Measurements from ENCODE around the gene TMEM187.

- no peak for TF ChIP-seq CTCF (IDR thresholded peaks at IDR 0.05)
- no peak for TF ChIP-seq POLR2A (IDR thresholded peaks at IDR 0.05)
Observed at GRCh38 chrX:154026136-154027021, 53.8 kb downstream of the TMEM187 start.

Data from heart left ventricle (tissue), 13 donors.